ENCODE measurements around the gene GLE1. TPM values are rescaled to one million over a fixed set of nuclear protein-coding genes. Genes with fewer than 3 reads are reported as not detected.

Gene GLE1
- total RNA-seq, 2 experiments from 2014 or later: 8.0 to 8.4 TPM

GRCh38 chr9:128459011-128459410 is 45.5 kb upstream of the GLE1 start:
- DNase-seq (no peak), ATAC-seq (ENCODE audit: poor library complexity) (no peak)
- Histone ChIP-seq H3K4me3 (ENCODE audit: low read length) (no peak overlapping the region), H3K9me3 (ENCODE audit: control insufficient read depth in 1 of 2, insufficient read depth in 1 of 2, low read length in 2 of 2) (no peaks in the 10 kb centered on the region), H3K4me1 (ENCODE audit: insufficient read depth, low read length) (peaks cover 19% of the 10 kb centered on the region), H3K36me3 (ENCODE audit: insufficient read depth, low read length) (peaks cover 41% of the 10 kb centered on the region), H3K27me3 (ENCODE audit: control insufficient read depth in 1 of 2, insufficient read depth in 2 of 2, low read length in 2 of 2) (no peaks in the 10 kb centered on the region), H3K27ac (ENCODE audit: low read depth in 1 of 2, low read length in 2 of 2) (no peak overlapping the region)
- Mint-ChIP-seq H3K27me3 (no peaks in the 10 kb centered on the region), H3K9me3 (no peaks in the 10 kb centered on the region), H3K27ac (no peak overlapping the region), H3K4me3 (peak overlapping the region; percentile 48), H3K36me3 (ENCODE audit: low read depth) (peaks cover 43% of the 10 kb centered on the region), H3K4me1 (ENCODE audit: low read depth) (peaks cover 11% of the 10 kb centered on the region)
- ChIA-PET POLR2A (no interaction called here), CTCF (no interaction called here)
- intact Hi-C loops (cut with DNase I, micrococcal nuclease): loop anchor here (5.0 to 10.0 kb wide), 4 partner anchors 87 to 326 kb away; partner anchors contain the start of genes COQ4 (in 1 of the 2), SPTAN1 (in 1 of the 2), TBC1D13 (in 1 of the 2) and TRUB2 (in 1 of the 2)
- TF ChIP-seq CTCF (IDR thresholded peaks at IDR 0.05): no peak

GRCh38 chr9:128469070-128469469 is 35.4 kb upstream of the GLE1 start:
- Mint-ChIP-seq H3K9me3 (no peaks in the 10 kb centered on the region), H3K27ac (no peak overlapping the region), H3K4me1 (ENCODE audit: low read depth) (peaks cover 9% of the 10 kb centered on the region), H3K4me3 (no peak overlapping the region), H3K36me3 (ENCODE audit: low read depth) (peaks cover 52% of the 10 kb centered on the region), H3K27me3 (no peaks in the 10 kb centered on the region)
- Histone ChIP-seq H3K27me3 (ENCODE audit: control insufficient read depth in 1 of 2, insufficient read depth in 2 of 2, low read length in 2 of 2) (no peaks in the 10 kb centered on the region), H3K9me3 (ENCODE audit: control insufficient read depth in 1 of 2, insufficient read depth in 1 of 2, low read length in 2 of 2) (no peaks in the 10 kb centered on the region), H3K4me1 (ENCODE audit: insufficient read depth, low read length) (no peaks in the 10 kb centered on the region), H3K4me3 (ENCODE audit: low read length) (no peak overlapping the region), H3K36me3 (ENCODE audit: insufficient read depth, low read length) (peaks cover 40% of the 10 kb centered on the region), H3K27ac (ENCODE audit: low read depth in 1 of 2, low read length in 2 of 2) (no peak overlapping the region)
- intact Hi-C loops (cut with DNase I, micrococcal nuclease): no loop called here
- CTCF ChIA-PET: no interaction called here
- DNase-seq: no peak
- TF ChIP-seq CTCF (IDR thresholded peaks at IDR 0.05): no peak
- POLR2A ChIA-PET: no interaction called here
- ATAC-seq (ENCODE audit: poor library complexity): no peak

GRCh38 chr9:128470560-128470959 is 34.0 kb upstream of the GLE1 start:
- ATAC-seq (ENCODE audit: poor library complexity) (peak; percentile 59), DNase-seq (peak in 2 of 14 experiments; percentile 18 to 25)
- Mint-ChIP-seq H3K27ac (peak overlapping the region; percentile 9), H3K9me3 (no peaks in the 10 kb centered on the region), H3K4me3 (no peak overlapping the region), H3K36me3 (ENCODE audit: low read depth) (peaks cover 60% of the 10 kb centered on the region), H3K4me1 (ENCODE audit: low read depth) (peaks cover 9% of the 10 kb centered on the region), H3K27me3 (no peaks in the 10 kb centered on the region)
- intact Hi-C loops (cut with DNase I, micrococcal nuclease): no loop called here
- no peak overlapping the region for H3K4me3 ChIP-seq (ENCODE audit: low read length)
- peaks cover 42% of the 10 kb centered on the region for H3K36me3 ChIP-seq (ENCODE audit: insufficient read depth, low read length)
- CTCF ChIA-PET: no interaction called here
- POLR2A ChIA-PET: no interaction called here
- H3K4me1 ChIP-seq (ENCODE audit: insufficient read depth, low read length): no peaks in the 10 kb centered on the region
- no peaks in the 10 kb centered on the region for H3K27me3 ChIP-seq (ENCODE audit: control insufficient read depth in 1 of 2, insufficient read depth in 2 of 2, low read length in 2 of 2)
- no peak overlapping the region for H3K27ac ChIP-seq (ENCODE audit: low read depth in 1 of 2, low read length in 2 of 2)
- H3K9me3 ChIP-seq (ENCODE audit: control insufficient read depth in 1 of 2, insufficient read depth in 1 of 2, low read length in 2 of 2): no peaks in the 10 kb centered on the region
- TF ChIP-seq CTCF (IDR thresholded peaks at IDR 0.05): no peak

Measured in CD4-positive, alpha-beta T cell (primary cell).